ENCODE measurements around the gene WDR77. TPM values are rescaled to one million over a fixed set of nuclear protein-coding genes. Genes with fewer than 3 reads are reported as not detected.

WDR77 gene
- total and polyA plus RNA-seq, 4 donors = 21.3 to 37.1 (median 29.1) TPM

GRCh38 chr1:111491070-111491469, 42.0 kb upstream of the WDR77 start:
- H3K9me3 ChIP-seq (ENCODE audit: control insufficient read depth in 4 of 4, insufficient read depth in 3 of 4, low read length in 3 of 4) = no peaks in the 10 kb centered on the region
- peaks cover 0 to 2% (median 0%) of the 10 kb centered on the region in 5 donors for H3K4me1 ChIP-seq (ENCODE audit: control insufficient read depth in 5 of 5, insufficient read depth in 5 of 5, low read length in 5 of 5)
- no peak overlapping the region for H3K4me3 ChIP-seq
- TF ChIP-seq CTCF (IDR thresholded peaks at IDR 0.05; ENCODE audit: control extremely low read depth, extremely low read depth) = no peak
- H3K36me3 ChIP-seq (ENCODE audit: control insufficient read depth in 4 of 4, insufficient read depth in 4 of 4, low read length in 4 of 4) = no peaks in the 10 kb centered on the region
- no peak overlapping the region for H3K9ac ChIP-seq (ENCODE audit: insufficient read depth in 1 of 2, low read length in 2 of 2)
- no peak for ATAC-seq (ENCODE audit: insufficient read depth, low FRiP score)
- WGBS, 2 donors = 85 to 90% methylated on average over 7 of the region's 7 CpGs
- no peak for DNase-seq
- no peaks in the 10 kb centered on the region for H3K27me3 ChIP-seq (ENCODE audit: control insufficient read depth in 3 of 3, insufficient read depth in 3 of 3, low read length in 2 of 3)
- H3K27ac ChIP-seq (ENCODE audit: low read depth in 1 of 2, low read length in 1 of 2) = peak overlapping the region in 1 of 2 donors; percentile 1

GRCh38 chr1:111490220-111490619, 41.2 kb upstream of the WDR77 start:
- Histone ChIP-seq H3K9me3 (ENCODE audit: control insufficient read depth in 4 of 4, insufficient read depth in 3 of 4, low read length in 3 of 4) (no peaks in the 10 kb centered on the region), H3K4me3 (no peak overlapping the region), H3K9ac (ENCODE audit: insufficient read depth in 1 of 2, low read length in 2 of 2) (no peak overlapping the region), H3K4me1 (ENCODE audit: control insufficient read depth in 5 of 5, insufficient read depth in 5 of 5, low read length in 5 of 5) (peaks cover 0 to 2% (median 0%) of the 10 kb centered on the region in 5 donors), H3K36me3 (ENCODE audit: control insufficient read depth in 4 of 4, insufficient read depth in 4 of 4, low read length in 4 of 4) (no peaks in the 10 kb centered on the region), H3K27ac (ENCODE audit: low read depth in 1 of 2, low read length in 1 of 2) (peak overlapping the region in 1 of 2 donors; percentile 49), H3K27me3 (ENCODE audit: control insufficient read depth in 3 of 3, insufficient read depth in 3 of 3, low read length in 2 of 3) (no peaks in the 10 kb centered on the region)
- TF ChIP-seq CTCF (IDR thresholded peaks at IDR 0.05; ENCODE audit: control extremely low read depth, extremely low read depth) = no peak
- WGBS, 2 donors = 83 to 90% methylated on average over 4 of the region's 4 CpGs
- ATAC-seq (ENCODE audit: insufficient read depth, low FRiP score) (no peak), DNase-seq (no peak)

GRCh38 chr1:111489604-111490003, 40.5 kb upstream of the WDR77 start:
- H3K27ac ChIP-seq (ENCODE audit: low read depth in 1 of 2, low read length in 1 of 2) = peak overlapping the region in 1 of 2 donors; percentile 80
- H3K9ac ChIP-seq (ENCODE audit: insufficient read depth in 1 of 2, low read length in 2 of 2) = no peak overlapping the region
- DNase-seq = no peak
- no peaks in the 10 kb centered on the region for H3K36me3 ChIP-seq (ENCODE audit: control insufficient read depth in 4 of 4, insufficient read depth in 4 of 4, low read length in 4 of 4)
- 28 to 61% methylated on average over 4 of the region's 4 CpGs for WGBS, 2 donors
- peak; percentile 46 for ATAC-seq (ENCODE audit: insufficient read depth, low FRiP score)
- H3K4me1 ChIP-seq (ENCODE audit: control insufficient read depth in 5 of 5, insufficient read depth in 5 of 5, low read length in 5 of 5) = peaks cover 0 to 2% (median 0%) of the 10 kb centered on the region in 5 donors
- TF ChIP-seq CTCF (IDR thresholded peaks at IDR 0.05; ENCODE audit: control extremely low read depth, extremely low read depth) = no peak
- H3K4me3 ChIP-seq = no peak overlapping the region
- H3K27me3 ChIP-seq (ENCODE audit: control insufficient read depth in 3 of 3, insufficient read depth in 3 of 3, low read length in 2 of 3) = no peaks in the 10 kb centered on the region
- no peaks in the 10 kb centered on the region for H3K9me3 ChIP-seq (ENCODE audit: control insufficient read depth in 4 of 4, insufficient read depth in 3 of 4, low read length in 3 of 4)

GRCh38 chr1:111488669-111489068, 39.6 kb upstream of the WDR77 start:
- H3K4me3 ChIP-seq = no peak overlapping the region
- H3K36me3 ChIP-seq (ENCODE audit: control insufficient read depth in 4 of 4, insufficient read depth in 4 of 4, low read length in 4 of 4) = no peaks in the 10 kb centered on the region
- no peak for TF ChIP-seq CTCF (IDR thresholded peaks at IDR 0.05; ENCODE audit: control extremely low read depth, extremely low read depth)
- 93 to 96% methylated on average over 9 of the region's 9 CpGs for WGBS, 2 donors
- H3K9ac ChIP-seq (ENCODE audit: insufficient read depth in 1 of 2, low read length in 2 of 2) = no peak overlapping the region
- DNase-seq (no peak), ATAC-seq (ENCODE audit: insufficient read depth, low FRiP score) (no peak)
- H3K4me1 ChIP-seq (ENCODE audit: control insufficient read depth in 5 of 5, insufficient read depth in 5 of 5, low read length in 5 of 5) = peaks cover 0 to 2% (median 0%) of the 10 kb centered on the region in 5 donors
- no peaks in the 10 kb centered on the region for H3K9me3 ChIP-seq (ENCODE audit: control insufficient read depth in 4 of 4, insufficient read depth in 3 of 4, low read length in 3 of 4)
- H3K27ac ChIP-seq (ENCODE audit: low read depth in 1 of 2, low read length in 1 of 2) = no peak overlapping the region
- H3K27me3 ChIP-seq (ENCODE audit: control insufficient read depth in 3 of 3, insufficient read depth in 3 of 3, low read length in 2 of 3) = no peaks in the 10 kb centered on the region
